ENCODE data around the gene TGM2. TPM values are rescaled to one million over a fixed set of nuclear protein-coding genes. Genes with fewer than 3 reads are reported as not detected.

TGM2 gene
- total RNA-seq, 1 donor from 2014 or later: 0.72 TPM

- Mint-ChIP-seq H3K36me3 (ENCODE audit: insufficient read depth) (no peaks in the 10 kb centered on the region), H3K4me1 (ENCODE audit: low read depth) (no peaks in the 10 kb centered on the region), H3K27ac (no peak overlapping the region), H3K9me3 (ENCODE audit: low read depth) (no peaks in the 10 kb centered on the region), H3K4me3 (ENCODE audit: low read depth) (no peak overlapping the region), H3K27me3 (peaks cover 4% of the 10 kb centered on the region)
- DNase-seq (ENCODE audit: low spot score, unreplicated experiment): no peak
- TF ChIP-seq CTCF (IDR thresholded peaks at IDR 0.05; ENCODE audit: unreplicated experiment): no peak
These were observed 25.9 kb upstream of the TGM2 start for GRCh38 chr20:38190936-38191371.

- Mint-ChIP-seq H3K27me3 (peaks cover 4% of the 10 kb centered on the region), H3K36me3 (ENCODE audit: insufficient read depth) (no peaks in the 10 kb centered on the region), H3K4me3 (ENCODE audit: low read depth) (no peak overlapping the region), H3K4me1 (ENCODE audit: low read depth) (no peaks in the 10 kb centered on the region), H3K9me3 (ENCODE audit: low read depth) (no peaks in the 10 kb centered on the region), H3K27ac (no peak overlapping the region)
- DNase-seq (ENCODE audit: low spot score, unreplicated experiment): no peak
- no peak for TF ChIP-seq CTCF (IDR thresholded peaks at IDR 0.05; ENCODE audit: unreplicated experiment)
These were observed 25.1 kb upstream of the TGM2 start for GRCh38 chr20:38190166-38190565.

- Mint-ChIP-seq H3K4me1 (ENCODE audit: low read depth) (no peaks in the 10 kb centered on the region), H3K4me3 (ENCODE audit: low read depth) (no peak overlapping the region), H3K9me3 (ENCODE audit: low read depth) (no peaks in the 10 kb centered on the region), H3K27ac (no peak overlapping the region), H3K36me3 (ENCODE audit: insufficient read depth) (no peaks in the 10 kb centered on the region), H3K27me3 (peaks cover 4% of the 10 kb centered on the region)
- DNase-seq (ENCODE audit: low spot score, unreplicated experiment): no peak
- peak; percentile 47 for TF ChIP-seq CTCF (IDR thresholded peaks at IDR 0.05; ENCODE audit: unreplicated experiment)
These were observed 22.4 kb upstream of the TGM2 start for GRCh38 chr20:38187517-38187916.

- Mint-ChIP-seq H3K27me3 (peaks cover 4% of the 10 kb centered on the region), H3K36me3 (ENCODE audit: insufficient read depth) (no peaks in the 10 kb centered on the region), H3K9me3 (ENCODE audit: low read depth) (no peaks in the 10 kb centered on the region), H3K27ac (no peak overlapping the region), H3K4me3 (ENCODE audit: low read depth) (no peak overlapping the region), H3K4me1 (ENCODE audit: low read depth) (no peaks in the 10 kb centered on the region)
- DNase-seq (ENCODE audit: low spot score, unreplicated experiment): no peak
- TF ChIP-seq CTCF (IDR thresholded peaks at IDR 0.05; ENCODE audit: unreplicated experiment): no peak
These were observed 21.7 kb upstream of the TGM2 start for GRCh38 chr20:38186788-38187221.

GRCh38 chr20:38184101-38184500 is 19.0 kb upstream of the TGM2 start:
- H3K4me3 Mint-ChIP-seq (ENCODE audit: low read depth): no peak overlapping the region
- H3K27me3 Mint-ChIP-seq: peaks cover 3% of the 10 kb centered on the region
- H3K4me1 Mint-ChIP-seq (ENCODE audit: low read depth): no peaks in the 10 kb centered on the region
- TF ChIP-seq CTCF (IDR thresholded peaks at IDR 0.05; ENCODE audit: unreplicated experiment): no peak
- no peak overlapping the region for H3K27ac Mint-ChIP-seq
- no peaks in the 10 kb centered on the region for H3K36me3 Mint-ChIP-seq (ENCODE audit: insufficient read depth)
- DNase-seq (ENCODE audit: low spot score, unreplicated experiment): no peak
- no peaks in the 10 kb centered on the region for H3K9me3 Mint-ChIP-seq (ENCODE audit: low read depth)

Measured in progenitor cell of endocrine pancreas (in vitro differentiated cells).